Stimulated activated CD8-positive, alpha-beta memory T cell treated with anti-CD3 and anti-CD28 coated beads, Interleukin-4, amount 100 ng/mL, for 4 hours (primary cell): ENCODE results near the gene TMEM236.
"Not testable (repeated sequence)": the region's sequence is repeated elsewhere in the genome, so short reads cannot be mapped to it uniquely, and the experiment has no call there.

ENCODE experiments used
- DNase-seq, 2 donors: peaks; one replicate each; pipeline ENCODE4 v3.0.0-alpha.2; 2020; ENCODE audit warnings: low read depth in 2 of 2, low spot score in 1 of 2

TMEM236 gene

GRCh38 chr10:17751781-17752445, at the start of gene TMEM236:
TMEM236 (plus strand) TSS chr10:17752201; CDS start chr10:17752296, 95 bp downstream.
- DNase-seq: no peak

DNA sequence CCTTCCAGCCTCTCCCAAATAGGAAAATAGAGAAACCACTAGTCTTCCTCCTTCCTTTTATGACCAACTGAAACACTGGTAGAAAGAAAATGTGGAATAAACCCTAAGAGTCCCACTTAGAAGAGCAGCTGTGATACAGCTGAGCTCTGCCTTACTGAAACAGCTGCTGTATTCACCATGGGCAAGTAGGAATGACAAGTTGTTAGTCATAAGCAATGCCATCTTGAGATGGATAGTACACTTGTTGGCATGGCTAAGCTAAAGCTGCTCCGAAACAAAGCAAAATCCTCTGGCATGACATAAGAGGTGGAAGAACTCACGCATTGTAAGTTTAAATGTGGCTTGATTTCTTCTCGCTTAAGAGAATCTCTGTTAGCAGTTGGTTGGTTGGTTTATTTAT, 48.3 kb upstream of the TMEM236 start:
- DNase-seq: no peak

DNA sequence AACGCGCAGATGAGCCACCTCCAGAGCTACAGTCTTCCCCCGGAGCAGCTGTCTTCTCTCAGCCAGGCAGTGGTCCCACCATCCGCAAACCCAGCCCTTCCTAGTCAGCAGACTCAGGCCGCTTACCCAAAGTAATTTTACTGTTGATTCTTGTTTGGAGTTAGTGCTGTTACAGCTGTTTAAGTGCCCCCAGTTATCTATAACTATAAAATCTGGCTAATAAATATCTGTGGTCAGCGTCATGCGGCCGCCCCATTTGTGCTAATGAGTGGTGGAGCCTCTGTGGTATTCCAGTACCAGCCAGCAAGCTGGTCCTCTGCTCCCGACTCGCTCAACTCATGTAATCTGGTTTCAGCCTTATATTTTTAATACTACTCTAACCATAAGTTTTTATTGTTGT, 43.2 kb upstream of the TMEM236 start:
- no peak for DNase-seq

GRCh38 chr10:17709492-17709891, 42.5 kb upstream of the TMEM236 start:
- no peak for DNase-seq

- no peak for DNase-seq
Observed at GRCh38 chr10:17710181-17710580, 41.8 kb upstream of the TMEM236 start.

- DNase-seq: no peak
Observed at GRCh38 chr10:17712053-17712452, 39.9 kb upstream of the TMEM236 start.

DNA sequence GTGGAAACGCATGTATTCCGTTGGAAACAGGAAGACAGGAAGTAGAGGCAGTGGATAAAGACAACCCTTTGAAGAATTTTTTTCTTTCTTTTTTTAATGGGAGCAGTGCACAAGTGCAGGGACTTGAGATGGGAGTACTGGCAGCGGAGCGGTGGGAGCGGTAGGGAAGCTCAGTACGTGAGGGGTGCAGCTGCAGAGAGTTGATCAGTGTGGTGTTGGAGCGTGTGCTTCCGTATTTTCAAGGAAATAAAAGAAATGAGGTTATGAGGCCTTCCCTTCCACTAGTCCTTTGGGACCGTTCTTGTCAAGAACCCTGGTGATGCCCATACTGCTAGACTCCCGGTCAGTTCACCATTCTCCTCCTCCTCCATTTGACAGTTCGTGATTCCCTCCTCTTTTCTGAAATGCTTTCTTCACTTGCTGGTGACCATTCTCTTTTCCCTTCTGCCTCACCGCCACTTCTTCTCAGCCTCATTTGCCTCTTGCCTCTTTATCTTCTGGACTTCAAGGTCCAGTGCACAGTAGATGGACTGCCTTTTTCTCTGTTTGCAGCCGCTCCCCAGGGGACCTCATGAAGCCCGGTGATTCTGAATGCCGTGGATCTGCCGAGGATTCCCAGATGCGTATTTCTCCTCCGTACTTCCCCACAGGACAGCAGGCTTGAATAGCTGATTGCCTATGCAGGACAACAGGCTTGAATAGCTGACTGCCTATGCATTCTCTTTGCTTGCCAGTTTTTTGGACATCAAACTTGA, 39.1 kb upstream of the TMEM236 start:
- no peak for DNase-seq

GRCh38 chr10:17713758-17714157, 38.2 kb upstream of the TMEM236 start:
- no peak for DNase-seq

GRCh38 chr10:17716161-17716560, 35.8 kb upstream of the TMEM236 start:
- no peak for DNase-seq

- DNase-seq: not testable (repeated sequence)
Observed at GRCh38 chr10:17722317-17723014, 29.5 kb upstream of the TMEM236 start.

DNA sequence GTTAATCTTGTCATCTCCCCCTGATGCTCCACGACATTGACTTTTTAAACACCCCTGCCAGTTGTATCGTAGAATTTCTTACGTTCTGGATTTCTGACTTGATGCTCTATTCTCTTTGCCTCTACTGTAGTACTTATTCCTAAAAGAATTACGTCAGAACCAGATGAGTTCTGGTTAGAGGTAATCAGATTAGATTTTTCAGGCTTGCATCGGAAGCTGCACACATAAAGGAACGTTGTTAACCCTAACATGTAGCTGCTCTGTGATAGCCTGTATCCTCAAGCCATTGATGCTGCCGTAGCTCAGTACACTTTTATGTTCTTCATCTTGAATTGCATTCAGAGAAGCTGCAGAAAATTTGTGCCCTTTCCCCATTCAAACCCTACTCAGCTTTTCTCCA, 26.3 kb upstream of the TMEM236 start:
- DNase-seq: no peak

DNA sequence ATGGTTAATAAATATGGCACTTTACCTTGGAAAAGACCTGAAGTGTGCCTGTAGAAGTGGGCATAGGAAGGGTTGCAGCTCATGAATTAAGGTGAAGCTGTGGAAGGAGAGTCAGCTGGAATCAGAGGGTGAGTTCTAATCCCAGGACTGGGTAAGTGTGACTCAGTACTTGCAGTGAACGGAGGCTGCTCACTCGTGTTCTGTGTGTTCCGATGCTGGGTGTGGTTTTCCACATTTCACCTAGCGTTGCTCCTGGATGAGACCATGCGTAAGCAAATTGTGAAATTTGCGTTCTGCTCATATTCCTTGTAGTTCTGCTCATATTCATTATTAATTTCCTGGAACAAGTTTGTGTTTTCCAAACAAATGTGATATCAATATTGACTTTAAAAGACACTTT, 22.4 kb upstream of the TMEM236 start:
- DNase-seq: no peak

- no peak for DNase-seq
Observed at GRCh38 chr10:17730667-17731066, 21.3 kb upstream of the TMEM236 start.

DNA sequence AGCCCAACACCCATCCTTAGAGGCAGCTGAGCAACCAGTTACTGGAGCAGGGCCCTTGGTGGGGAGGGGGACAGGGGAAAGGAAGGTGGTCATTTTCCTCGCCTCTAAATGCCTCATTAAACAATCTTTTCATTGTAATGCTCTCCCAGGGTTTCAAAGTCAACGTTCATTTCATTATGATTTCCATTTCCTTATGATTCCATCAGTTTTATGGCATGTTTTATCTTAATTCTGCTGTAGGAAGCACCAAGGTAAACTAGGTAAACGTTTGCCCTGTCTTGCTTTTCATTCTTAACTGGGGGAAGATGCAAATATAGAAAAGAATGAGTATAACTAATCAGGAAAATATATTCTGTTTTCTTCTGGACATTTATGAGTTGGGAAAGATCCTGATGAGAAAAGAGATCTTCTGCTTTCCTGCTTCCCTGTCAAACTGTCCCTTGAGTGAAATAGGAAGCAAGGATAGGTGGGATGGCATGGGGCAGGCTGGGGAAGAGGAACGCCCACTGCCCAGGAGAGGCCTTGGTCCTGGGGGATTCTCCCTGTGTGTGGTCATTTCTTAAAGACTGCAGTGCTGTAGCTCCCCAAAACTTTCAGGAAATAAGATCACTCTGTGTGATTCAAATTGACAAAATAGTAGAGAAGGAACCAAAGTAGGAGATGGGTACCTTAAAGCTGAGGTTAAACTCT, 20.5 kb upstream of the TMEM236 start:
- DNase-seq: no peak

- no peak for DNase-seq
Observed at GRCh38 chr10:17733620-17734019, 18.4 kb upstream of the TMEM236 start.

GRCh38 chr10:17734432-17735080, 17.4 kb upstream of the TMEM236 start:
- DNase-seq: no peak

DNA sequence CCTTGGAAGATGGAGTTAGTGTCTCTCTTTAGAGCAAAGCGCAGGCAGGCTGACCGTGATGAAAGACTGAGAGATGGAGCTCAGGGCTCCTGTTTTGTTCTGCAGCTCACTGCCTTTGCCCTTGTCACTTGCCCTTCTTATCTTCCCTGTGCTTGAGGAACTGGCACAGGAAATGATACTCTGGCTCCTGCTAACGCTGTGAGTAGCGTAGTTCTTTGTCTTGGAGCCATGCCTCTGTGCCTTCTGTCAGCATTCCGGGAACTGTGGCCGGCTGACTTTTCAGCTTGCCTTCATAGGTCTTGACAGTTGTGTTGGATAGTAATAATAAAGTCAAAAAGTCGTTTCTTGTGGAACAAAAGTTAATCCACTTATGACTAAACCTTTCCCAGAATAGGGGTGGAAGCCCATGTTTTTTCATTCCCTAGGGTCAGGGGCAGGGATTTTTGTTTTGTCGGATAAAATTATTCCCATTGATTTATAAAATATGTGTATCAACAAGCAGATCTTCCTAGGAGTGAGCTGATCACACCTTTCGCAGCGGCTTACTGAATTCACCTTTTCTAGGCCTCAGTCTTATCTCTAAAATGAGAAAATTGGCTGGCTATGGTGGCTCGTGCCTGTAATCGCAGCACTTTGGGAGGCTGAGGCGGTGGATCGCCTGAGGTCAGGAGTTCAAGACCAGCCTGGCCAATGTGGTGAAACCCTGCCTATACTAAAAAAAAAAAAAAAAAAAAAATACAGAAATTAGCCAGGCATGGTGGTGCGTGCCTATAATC, 16.6 kb upstream of the TMEM236 start:
- DNase-seq: no peak

DNA sequence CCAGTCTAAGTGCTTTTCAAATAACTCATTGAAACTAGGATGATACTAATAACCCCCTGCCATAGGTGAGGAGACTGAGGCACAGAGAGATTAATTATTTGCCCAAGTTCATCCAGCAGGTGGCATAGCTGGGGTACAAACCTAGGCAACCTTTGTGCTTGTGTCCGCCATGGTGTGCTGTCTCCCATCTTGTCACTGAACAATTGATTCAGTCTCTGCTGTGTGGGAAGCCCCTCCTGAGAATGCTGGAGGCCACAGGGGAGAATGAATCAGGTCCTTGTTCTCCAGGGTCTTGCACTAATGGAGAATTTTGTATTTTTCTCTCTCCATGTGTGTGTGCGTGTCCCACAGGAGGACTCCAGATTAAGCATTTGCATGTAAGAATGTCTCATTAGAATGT, 15.8 kb upstream of the TMEM236 start:
- DNase-seq: no peak

GRCh38 chr10:17737027-17737965, 14.7 kb upstream of the TMEM236 start:
- DNase-seq: no peak
